Caco-2 (cell line): Measurements from ENCODE around the gene DLGAP5. TPM values are rescaled to one million over a fixed set of nuclear protein-coding genes. Genes with fewer than 3 reads are reported as not detected.

Source experiments
- BruUV-seq: library from RNA; stranded (reverse); fragments of 400-500 nt; replicated peaks from 2 replicates; lab custom pipeline; 2021; lab: Mats Ljungman, UMichigan
- CTCF ChIA-PET: fragments of 300-600 bp; sonication (Branson Sonifier 250); formaldehyde crosslinking; loops from one replicate; lab custom pipeline; 2022; ENCODE audit warnings: antibody characterized with exemption; lab: Charles Lee
- POLR2A ChIA-PET: fragments of 300-600 bp; sonication (Branson Sonifier 250); formaldehyde crosslinking; loops from one replicate; lab custom pipeline; 2022; ENCODE audit warnings: antibody characterized with exemption; lab: Charles Lee
- DNase-seq, 2 experiments: peaks; one replicate each; pipeline versions ENCODE4 v3.0.0 to v3.0.0-alpha.2; 2020 to 2022
- H3K27me3 ChIP-seq: replicated peaks from 2 replicates; pipeline ENCODE4 v1.6.0; 2011; ENCODE audit warnings: low read length; ENCODE audit not compliant: control insufficient read depth, insufficient read depth
- H3K36me3 ChIP-seq: 2 replicates; pipeline ENCODE4 v1.5.1; 2011; ENCODE audit warnings: low read length; ENCODE audit not compliant: control insufficient read depth, insufficient read depth
- H3K4me1 ChIP-seq: fragments of 250-450 bp; sonication (Bioruptor Pico); 2 replicates; pipeline ENCODE4 v1.5.1; 2020; ENCODE audit warnings: mild to moderate bottlenecking
- H3K4me3 ChIP-seq: 2 replicates; pipeline ENCODE4 v1.5.1; 2011; ENCODE audit warnings: low read depth, mild to moderate bottlenecking, control low read depth, low read length
- H3K9me3 ChIP-seq: fragments of 250-450 bp; sonication (Bioruptor Pico); 2 replicates; pipeline ENCODE4 v1.5.1; 2020; ENCODE audit warnings: mild to moderate bottlenecking, moderate library complexity
- H3K27ac Mint-ChIP-seq: one replicate; pipeline ENCODE4 v1.8.0; 2022; ENCODE audit warnings: mixed read lengths; ENCODE audit not compliant: unreplicated experiment
- H3K27me3 Mint-ChIP-seq: one replicate; pipeline ENCODE4 v1.8.0; 2022; ENCODE audit warnings: mixed read lengths; ENCODE audit not compliant: insufficient read depth, unreplicated experiment
- H3K36me3 Mint-ChIP-seq: one replicate; pipeline ENCODE4 v1.8.0; 2022; ENCODE audit warnings: mild to moderate bottlenecking, mixed read lengths; ENCODE audit not compliant: insufficient read depth, unreplicated experiment
- H3K4me1 Mint-ChIP-seq: one replicate; pipeline ENCODE4 v1.8.0; 2022; ENCODE audit warnings: low read depth, mixed read lengths; ENCODE audit not compliant: unreplicated experiment
- H3K4me3 Mint-ChIP-seq: one replicate; pipeline ENCODE4 v1.8.0; 2022; ENCODE audit warnings: mild to moderate bottlenecking, moderate library complexity, mixed read lengths; ENCODE audit not compliant: unreplicated experiment
- H3K9me3 Mint-ChIP-seq: one replicate; pipeline ENCODE4 v1.8.0; 2022; ENCODE audit warnings: mixed read lengths; ENCODE audit not compliant: unreplicated experiment
- intact Hi-C: fragments of 100-400 bp; cut with micrococcal nuclease; formaldehyde crosslinking; loops from one replicate; pipeline ENCODE4 v1.10.0; 2022; ENCODE audit not compliant: unreplicated experiment
- total RNA-seq: library from RNA; stranded (reverse); gene quantifications from 2 replicates; pipeline ENCODE4 v1.2.3, GENCODE V29; 2022
- TF ChIP-seq, protein P1 (sequence below), 2 experiments: fragments of 200-600 bp in 1 of 2; IDR thresholded peaks; 1 replicate in 1 of 2; 2 replicates in 1 of 2; pipeline versions ENCODE4 v1.5.1 to v1.8.0; 2011 to 2022; ENCODE audit warnings: antibody characterized with exemption in 1 of 2, control low read depth in 1 of 2, inconsistent platforms in 1 of 2, low read depth in 1 of 2, low read length in 1 of 2, mild to moderate bottlenecking in 1 of 2, moderate library complexity in 1 of 2; ENCODE audit not compliant: insufficient read depth in 1 of 2, severe bottlenecking in 1 of 2, unreplicated experiment in 1 of 2

The DLGAP5 gene
- total RNA-seq, 1 experiment from 2014 or later, result 54.1 TPM

DNA sequence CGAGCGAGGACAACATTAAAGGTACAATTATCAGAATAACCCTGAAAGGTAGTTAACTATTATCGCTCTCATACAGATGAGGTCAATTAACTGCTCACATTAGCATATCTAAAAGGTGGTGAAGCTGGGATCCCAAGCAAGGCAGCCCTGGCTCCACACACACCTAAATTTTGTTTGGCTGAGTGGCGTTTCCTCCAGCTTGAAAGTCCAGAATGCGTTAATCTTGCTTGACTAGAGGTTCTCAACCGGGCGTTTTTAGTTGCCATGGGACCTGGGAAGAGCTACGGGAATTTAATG is 531 bp downstream of the DLGAP5 start:
- TF ChIP-seq, protein P1, sequence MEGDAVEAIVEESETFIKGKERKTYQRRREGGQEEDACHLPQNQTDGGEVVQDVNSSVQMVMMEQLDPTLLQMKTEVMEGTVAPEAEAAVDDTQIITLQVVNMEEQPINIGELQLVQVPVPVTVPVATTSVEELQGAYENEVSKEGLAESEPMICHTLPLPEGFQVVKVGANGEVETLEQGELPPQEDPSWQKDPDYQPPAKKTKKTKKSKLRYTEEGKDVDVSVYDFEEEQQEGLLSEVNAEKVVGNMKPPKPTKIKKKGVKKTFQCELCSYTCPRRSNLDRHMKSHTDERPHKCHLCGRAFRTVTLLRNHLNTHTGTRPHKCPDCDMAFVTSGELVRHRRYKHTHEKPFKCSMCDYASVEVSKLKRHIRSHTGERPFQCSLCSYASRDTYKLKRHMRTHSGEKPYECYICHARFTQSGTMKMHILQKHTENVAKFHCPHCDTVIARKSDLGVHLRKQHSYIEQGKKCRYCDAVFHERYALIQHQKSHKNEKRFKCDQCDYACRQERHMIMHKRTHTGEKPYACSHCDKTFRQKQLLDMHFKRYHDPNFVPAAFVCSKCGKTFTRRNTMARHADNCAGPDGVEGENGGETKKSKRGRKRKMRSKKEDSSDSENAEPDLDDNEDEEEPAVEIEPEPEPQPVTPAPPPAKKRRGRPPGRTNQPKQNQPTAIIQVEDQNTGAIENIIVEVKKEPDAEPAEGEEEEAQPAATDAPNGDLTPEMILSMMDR (IDR thresholded peaks at IDR 0.05; ENCODE audit: insufficient read depth in 1 of 2, low read depth in 1 of 2, low read length in 1 of 2, severe bottlenecking in 1 of 2, unreplicated experiment in 1 of 2), result no peak

GRCh38 chr14:55188686-55189295 is 2.6 kb downstream of the DLGAP5 start:
- Mint-ChIP-seq H3K9me3 (no peaks in the 10 kb centered on the region), H3K27me3 (no peaks in the 10 kb centered on the region), H3K4me1 (peaks cover 15% of the 10 kb centered on the region), H3K4me3 (peak overlapping the region; percentile 99), H3K36me3 (peaks cover 22% of the 10 kb centered on the region), H3K27ac (no peak overlapping the region)
- no peak overlapping the region for H3K4me3 ChIP-seq
- no peak for DNase-seq
- peaks cover 8% of the 10 kb centered on the region; the same call in 1 of the 2 replicates for H3K4me1 ChIP-seq
- CTCF ChIA-PET, result no interaction called here
- H3K36me3 ChIP-seq, result no peaks in the 10 kb centered on the region
- no peaks in the 10 kb centered on the region for H3K9me3 ChIP-seq
- BruUV-seq, result no TSS peak
- POLR2A ChIA-PET, result no interaction called here
- H3K27me3 ChIP-seq, result no peaks in the 10 kb centered on the region
- intact Hi-C loops, result no loop called here
- TF ChIP-seq, protein P1 (IDR thresholded peaks at IDR 0.05; ENCODE audit: insufficient read depth in 1 of 2, low read depth in 1 of 2, low read length in 1 of 2, severe bottlenecking in 1 of 2, unreplicated experiment in 1 of 2), result no peak

More for the DNA sequence above, 531 bp downstream of the DLGAP5 start:
- no peak for DNase-seq
- H3K36me3 ChIP-seq, result no peaks in the 10 kb centered on the region
- ChIA-PET POLR2A (interaction anchor here (0.6 to 1.2 kb wide), 3 partner anchors 113 to 164 kb away, joined by 9 to 11 read pairs (median 9); partner anchors contain the start of genes SOCS4 and WDHD1), CTCF (interaction anchor here (0.6 to 0.7 kb wide), 3 partner anchors 73 to 164 kb away, joined by 3 read pairs; partner anchors contain the start of gene SOCS4)
- peak overlapping the region; percentile 99 for H3K4me3 Mint-ChIP-seq
- peaks cover 8% of the 10 kb centered on the region; the same call in 1 of the 2 replicates for H3K4me1 ChIP-seq
- no peaks in the 10 kb centered on the region for H3K27me3 ChIP-seq
- no TSS peak for BruUV-seq
- no peaks in the 10 kb centered on the region for H3K9me3 ChIP-seq
- H3K36me3 Mint-ChIP-seq, result peaks cover 22% of the 10 kb centered on the region
- H3K4me3 ChIP-seq, result peak overlapping the region; percentile 59
- no peaks in the 10 kb centered on the region for H3K27me3 Mint-ChIP-seq
- peaks cover 15% of the 10 kb centered on the region for H3K4me1 Mint-ChIP-seq
- intact Hi-C loops, result no loop called here
- no peaks in the 10 kb centered on the region for H3K9me3 Mint-ChIP-seq
- H3K27ac Mint-ChIP-seq, result peak overlapping the region; percentile 99

- Mint-ChIP-seq H3K27ac (no peak overlapping the region), H3K9me3 (no peaks in the 10 kb centered on the region), H3K27me3 (no peaks in the 10 kb centered on the region), H3K4me1 (no peaks in the 10 kb centered on the region), H3K4me3 (no peak overlapping the region), H3K36me3 (peaks cover 44% of the 10 kb centered on the region)
- Histone ChIP-seq H3K36me3 (peaks cover 3% of the 10 kb centered on the region), H3K27me3 (no peaks in the 10 kb centered on the region), H3K4me3 (no peak overlapping the region), H3K4me1 (no peaks in the 10 kb centered on the region), H3K9me3 (no peaks in the 10 kb centered on the region)
- intact Hi-C loops, result no loop called here
- DNase-seq, result no peak
- ChIA-PET CTCF (no interaction called here), POLR2A (no interaction called here)
- no TSS peak for BruUV-seq
- TF ChIP-seq, protein P1 (IDR thresholded peaks at IDR 0.05; ENCODE audit: insufficient read depth in 1 of 2, low read depth in 1 of 2, low read length in 1 of 2, severe bottlenecking in 1 of 2, unreplicated experiment in 1 of 2), result no peak
These were observed 11.0 kb downstream of the DLGAP5 start for GRCh38 chr14:55180434-55180833.
